ENCODE results near the gene THAP7. TPM values are rescaled to one million over a fixed set of nuclear protein-coding genes. Genes with fewer than 3 reads are reported as not detected.

THAP7 gene
- total and polyA plus RNA-seq, 9 of the 15 experiments (the other 6 are each of a cell fraction or from before 2014, with no cell fraction given) = 7.9 to 263 (median 84.1) TPM

DNA sequence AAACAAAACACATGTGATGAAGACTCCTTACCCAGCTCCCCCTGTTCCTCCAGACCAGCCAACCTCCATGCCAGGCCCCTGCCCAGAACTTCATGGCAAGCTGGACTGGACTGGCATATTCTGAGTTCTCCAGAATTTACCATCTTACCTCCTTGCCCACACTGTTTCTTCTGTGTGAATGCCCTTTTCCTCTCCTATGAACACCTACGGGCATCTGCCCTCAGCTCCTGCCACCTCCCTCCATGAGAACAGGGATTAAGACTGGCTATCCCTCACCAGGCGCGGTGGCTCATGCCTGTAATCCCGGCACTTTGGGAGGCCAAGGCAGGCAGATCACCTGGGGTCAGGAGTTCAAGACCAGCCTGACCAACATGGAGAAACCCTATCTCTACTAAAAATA is 41.3 kb downstream of the THAP7 start:
- H3K9ac ChIP-seq (ENCODE audit: insufficient read depth in 1 of 2, low read depth in 2 of 2, low read length in 2 of 2) = no peak overlapping the region; a peak in 1 of 4 replicates
- 41% methylated on average over 4 of the region's 4 CpGs for WGBS (ENCODE audit: insufficient coverage, low coverage, missing lambda C conversion rate)
- no peak for FAIRE-seq
- BruUV-seq (replicated peaks) = no TSS peak
- no peaks in the 10 kb centered on the region for H3K36me3 ChIP-seq (ENCODE audit: control insufficient read depth, insufficient read depth, low read length)
- no peak overlapping the region for H2AFZ ChIP-seq (ENCODE audit: low read depth, low read length)
- ChIA-PET POLR2A (interaction anchor here (0.5 to 64.4 kb wide), 11 partner anchors 8 to 1000 kb away, joined by 3 to 1556 read pairs (median 5); partner anchors contain the start of genes AIFM3, CRKL, LZTR1 and THAP7), CTCF (ENCODE audit: low intra/inter-chr PET ratio) (interaction anchor here (0.5 kb wide), 1 partner anchor 81 kb away, joined by 4 read pairs; no protein-coding TSS in a partner anchor)
- no peaks in the 10 kb centered on the region for H3K9me3 ChIP-seq (replicated peaks; ENCODE audit: control insufficient read depth, insufficient read depth, low read depth, low read length)
- no peak for ATAC-seq
- peaks cover 36% of the 10 kb centered on the region for H4K20me1 ChIP-seq (replicated peaks; ENCODE audit: control insufficient read depth, insufficient read depth, low read length)
- H3K4me3 ChIP-seq = no peak overlapping the region
- no peak for DNase-seq (ENCODE audit: extremely low read depth in 1 of 4, low spot score in 3 of 4)
- H3K27me3 ChIP-seq (ENCODE audit: control insufficient read depth in 2 of 2, insufficient read depth in 2 of 2, low read length in 2 of 2) = peaks cover 10 to 29% of the 10 kb centered on the region in 2 experiments; a peak in 4 of 5 replicates
- intact Hi-C loops (cut with micrococcal nuclease) (loop anchor here (5.0 kb wide), 5 partner anchors 62 to 183 kb away; partner anchors contain the start of gene LRRC74B), in situ Hi-C loops (cut with MboI) (loop anchor here (25.0 kb wide), 1 partner anchor 177 kb away; no protein-coding TSS in a partner anchor)
- H3K27ac ChIP-seq (ENCODE audit: extremely low read depth, low read depth, low read length) = no peak overlapping the region
- peaks cover 0 to 37% of the 10 kb centered on the region in 2 experiments; a peak in 2 of 5 replicates for H3K4me1 ChIP-seq (replicated peaks in 1 of 2; ENCODE audit: control insufficient read depth in 2 of 2, insufficient read depth in 2 of 2, low read length in 2 of 2)
- no peaks in the 10 kb centered on the region for H3K79me2 ChIP-seq (ENCODE audit: control insufficient read depth, insufficient read depth, low read length)
- H3K4me2 ChIP-seq (ENCODE audit: insufficient read depth, low read length) = no peak overlapping the region
- no peaks in the 10 kb centered on the region for H3K9me1 ChIP-seq (ENCODE audit: control insufficient read depth, insufficient read depth, low read length)
- TF ChIP-seq, protein P1, sequence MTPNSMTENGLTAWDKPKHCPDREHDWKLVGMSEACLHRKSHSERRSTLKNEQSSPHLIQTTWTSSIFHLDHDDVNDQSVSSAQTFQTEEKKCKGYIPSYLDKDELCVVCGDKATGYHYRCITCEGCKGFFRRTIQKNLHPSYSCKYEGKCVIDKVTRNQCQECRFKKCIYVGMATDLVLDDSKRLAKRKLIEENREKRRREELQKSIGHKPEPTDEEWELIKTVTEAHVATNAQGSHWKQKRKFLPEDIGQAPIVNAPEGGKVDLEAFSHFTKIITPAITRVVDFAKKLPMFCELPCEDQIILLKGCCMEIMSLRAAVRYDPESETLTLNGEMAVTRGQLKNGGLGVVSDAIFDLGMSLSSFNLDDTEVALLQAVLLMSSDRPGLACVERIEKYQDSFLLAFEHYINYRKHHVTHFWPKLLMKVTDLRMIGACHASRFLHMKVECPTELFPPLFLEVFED (CRISPR knock-in tag; conservative IDR thresholded peaks at IDR 0.05) = peak; percentile 36; the same call in 1 of the 2 replicates
- TF ChIP-seq, protein P2, sequence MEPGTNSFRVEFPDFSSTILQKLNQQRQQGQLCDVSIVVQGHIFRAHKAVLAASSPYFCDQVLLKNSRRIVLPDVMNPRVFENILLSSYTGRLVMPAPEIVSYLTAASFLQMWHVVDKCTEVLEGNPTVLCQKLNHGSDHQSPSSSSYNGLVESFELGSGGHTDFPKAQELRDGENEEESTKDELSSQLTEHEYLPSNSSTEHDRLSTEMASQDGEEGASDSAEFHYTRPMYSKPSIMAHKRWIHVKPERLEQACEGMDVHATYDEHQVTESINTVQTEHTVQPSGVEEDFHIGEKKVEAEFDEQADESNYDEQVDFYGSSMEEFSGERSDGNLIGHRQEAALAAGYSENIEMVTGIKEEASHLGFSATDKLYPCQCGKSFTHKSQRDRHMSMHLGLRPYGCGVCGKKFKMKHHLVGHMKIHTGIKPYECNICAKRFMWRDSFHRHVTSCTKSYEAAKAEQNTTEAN (CRISPR knock-in tag; IDR thresholded peaks at IDR 0.05) = 0 out of 2 replicates have a peak, but pooled peaks have one; percentile 71
- TF ChIP-seq ZC3H4 (CRISPR knock-in tag; IDR thresholded peaks at IDR 0.05; ENCODE audit: borderline replicate concordance) = 0 out of 2 replicates have a peak, but pooled peaks have one; percentile 75
- no peak for TF ChIP-seq ZNF146 (CRISPR knock-in tag; IDR thresholded peaks at IDR 0.05; ENCODE audit: unreplicated experiment)
- TF ChIP-seq RBM14 (IDR thresholded peaks at IDR 0.05; ENCODE audit: borderline replicate concordance, insufficient read depth, low read depth, low read length) = no peak
- TF ChIP-seq, protein P3, sequence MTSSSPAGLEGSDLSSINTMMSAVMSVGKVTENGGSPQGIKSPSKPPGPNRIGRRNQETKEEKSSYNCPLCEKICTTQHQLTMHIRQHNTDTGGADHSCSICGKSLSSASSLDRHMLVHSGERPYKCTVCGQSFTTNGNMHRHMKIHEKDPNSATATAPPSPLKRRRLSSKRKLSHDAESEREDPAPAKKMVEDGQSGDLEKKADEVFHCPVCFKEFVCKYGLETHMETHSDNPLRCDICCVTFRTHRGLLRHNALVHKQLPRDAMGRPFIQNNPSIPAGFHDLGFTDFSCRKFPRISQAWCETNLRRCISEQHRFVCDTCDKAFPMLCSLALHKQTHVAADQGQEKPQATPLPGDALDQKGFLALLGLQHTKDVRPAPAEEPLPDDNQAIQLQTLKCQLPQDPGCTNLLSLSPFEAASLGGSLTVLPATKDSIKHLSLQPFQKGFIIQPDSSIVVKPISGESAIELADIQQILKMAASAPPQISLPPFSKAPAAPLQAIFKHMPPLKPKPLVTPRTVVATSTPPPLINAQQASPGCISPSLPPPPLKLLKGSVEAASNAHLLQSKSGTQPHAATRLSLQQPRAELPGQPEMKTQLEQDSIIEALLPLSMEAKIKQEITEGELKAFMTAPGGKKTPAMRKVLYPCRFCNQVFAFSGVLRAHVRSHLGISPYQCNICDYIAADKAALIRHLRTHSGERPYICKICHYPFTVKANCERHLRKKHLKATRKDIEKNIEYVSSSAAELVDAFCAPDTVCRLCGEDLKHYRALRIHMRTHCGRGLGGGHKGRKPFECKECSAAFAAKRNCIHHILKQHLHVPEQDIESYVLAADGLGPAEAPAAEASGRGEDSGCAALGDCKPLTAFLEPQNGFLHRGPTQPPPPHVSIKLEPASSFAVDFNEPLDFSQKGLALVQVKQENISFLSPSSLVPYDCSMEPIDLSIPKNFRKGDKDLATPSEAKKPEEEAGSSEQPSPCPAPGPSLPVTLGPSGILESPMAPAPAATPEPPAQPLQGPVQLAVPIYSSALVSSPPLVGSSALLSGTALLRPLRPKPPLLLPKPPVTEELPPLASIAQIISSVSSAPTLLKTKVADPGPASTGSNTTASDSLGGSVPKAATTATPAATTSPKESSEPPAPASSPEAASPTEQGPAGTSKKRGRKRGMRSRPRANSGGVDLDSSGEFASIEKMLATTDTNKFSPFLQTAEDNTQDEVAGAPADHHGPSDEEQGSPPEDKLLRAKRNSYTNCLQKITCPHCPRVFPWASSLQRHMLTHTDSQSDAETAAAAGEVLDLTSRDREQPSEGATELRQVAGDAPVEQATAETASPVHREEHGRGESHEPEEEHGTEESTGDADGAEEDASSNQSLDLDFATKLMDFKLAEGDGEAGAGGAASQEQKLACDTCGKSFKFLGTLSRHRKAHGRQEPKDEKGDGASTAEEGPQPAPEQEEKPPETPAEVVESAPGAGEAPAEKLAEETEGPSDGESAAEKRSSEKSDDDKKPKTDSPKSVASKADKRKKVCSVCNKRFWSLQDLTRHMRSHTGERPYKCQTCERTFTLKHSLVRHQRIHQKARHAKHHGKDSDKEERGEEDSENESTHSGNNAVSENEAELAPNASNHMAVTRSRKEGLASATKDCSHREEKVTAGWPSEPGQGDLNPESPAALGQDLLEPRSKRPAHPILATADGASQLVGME (CRISPR knock-in tag; IDR thresholded peaks at IDR 0.05) = peak; percentile 74
- TF ChIP-seq, protein P4, sequence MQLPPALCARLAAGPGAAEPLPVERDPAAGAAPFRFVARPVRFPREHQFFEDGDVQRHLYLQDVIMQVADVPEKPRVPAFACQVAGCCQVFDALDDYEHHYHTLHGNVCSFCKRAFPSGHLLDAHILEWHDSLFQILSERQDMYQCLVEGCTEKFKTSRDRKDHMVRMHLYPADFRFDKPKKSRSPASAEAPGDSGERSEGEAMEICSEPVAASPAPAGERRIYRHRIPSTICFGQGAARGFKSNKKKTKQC (CRISPR knock-in tag; IDR thresholded peaks at IDR 0.05) = no peak
- no peak for TF ChIP-seq POLR2H (tag; IDR thresholded peaks at IDR 0.05; ENCODE audit: low read depth)
- 0 out of 2 replicates have a peak, but pooled peaks have one; percentile 85 for TF ChIP-seq FOXK1 (CRISPR knock-in tag; IDR thresholded peaks at IDR 0.05; ENCODE audit: borderline replicate concordance)
- TF ChIP-seq LARP7 (IDR thresholded peaks at IDR 0.05) = no peak
- 0 out of 2 replicates have a peak, but pooled peaks have one; percentile 53 for TF ChIP-seq ZNF224 (CRISPR knock-in tag; IDR thresholded peaks at IDR 0.05)
- TF ChIP-seq BRCA1 (IDR thresholded peaks at IDR 0.05) = no peak
- TF ChIP-seq BRCA1 (CRISPR knock-in tag; IDR thresholded peaks at IDR 0.05) = peak; percentile 94; the same call in 1 of the 2 replicates
